Kidney (tissue), 14 donors: ENCODE measurements around the gene HRH1. TPM values are rescaled to one million over a fixed set of nuclear protein-coding genes. Genes with fewer than 3 reads are reported as not detected.

Experiments
- DNase-seq, 5 donors: peaks; one replicate each; pipeline ENCODE4 v3.0.0-alpha.2; 2013 to 2020
- FAIRE-seq: peaks from 2 replicates; lab custom pipeline; 2012; peaks lifted over from hg19 to GRCh38; lab: Jason Lieb, UNC
- H3K27ac ChIP-seq, 2 donors: one replicate each; pipeline ENCODE4 v1.7.0; 2013; ENCODE audit warnings: low read depth in 2 of 2, low read length in 2 of 2, inconsistent platforms in 1 of 2
- H3K27me3 ChIP-seq: one replicate; pipeline ENCODE4 v1.7.1; 2013; ENCODE audit warnings: low read length, inconsistent platforms; ENCODE audit not compliant: control insufficient read depth, insufficient read depth
- H3K36me3 ChIP-seq, 3 donors: one replicate each; pipeline versions ENCODE4 v1.7.0 to v1.7.1; 2013; ENCODE audit warnings: low read length in 3 of 3, control low read depth in 1 of 3, inconsistent platforms in 1 of 3; ENCODE audit not compliant: insufficient read depth in 3 of 3, control insufficient read depth in 2 of 3
- H3K4me1 ChIP-seq, 3 donors: one replicate each; pipeline versions ENCODE4 v1.7.0 to v1.7.1; 2013; ENCODE audit warnings: low read length in 3 of 3, inconsistent platforms in 1 of 3, low read depth in 1 of 3; ENCODE audit not compliant: control insufficient read depth in 2 of 3, insufficient read depth in 2 of 3
- H3K4me3 ChIP-seq, 3 donors: one replicate each; pipeline versions ENCODE4 v1.7.0 to v1.8.1; 2013; ENCODE audit warnings: low read length in 3 of 3, control low read depth in 1 of 3, inconsistent platforms in 1 of 3
- H3K9ac ChIP-seq, 3 donors: one replicate each; pipeline versions ENCODE4 v1.7.0 to v1.7.1; 2013; ENCODE audit warnings: low read length in 3 of 3, control low read depth in 1 of 3, inconsistent platforms in 1 of 3
- H3K9me3 ChIP-seq, 3 donors: one replicate each; pipeline versions ENCODE4 v1.7.0 to v1.7.1; 2013; ENCODE audit warnings: low read length in 3 of 3, control low read depth in 1 of 3, inconsistent platforms in 1 of 3; ENCODE audit not compliant: control insufficient read depth in 2 of 3, insufficient read depth in 1 of 3
- intact Hi-C: fragments of 100-400 bp; cut with DNase I; formaldehyde crosslinking; loops from one replicate; pipeline ENCODE4 v1.11.1; 2022
- polyA plus RNA-seq: library from polyadenylated mRNA; stranded (reverse); fragments of 350-450 nt; fragmentation: Illumina TruSeq; extraction: RNeasy Lipid Tissue Mini Kit (QIAGEN cat#74804); gene quantifications from one replicate; pipeline ENCODE4 v1.2.3, GENCODE V29; 2014; ENCODE audit warnings: low read depth, low replicate concordance; ENCODE audit not compliant: insufficient read depth
- total RNA-seq: library from RNA; stranded (reverse); fragmentation: NEBNext Ultra II Directional; extraction: Animal tissue kit (Norgen Biotek cat#: 25700); gene quantifications from one replicate; pipeline ENCODE4 v1.2.1, GENCODE V29; 2021
- TF ChIP-seq, protein P1 (sequence below): IDR thresholded peaks from 3 replicates; pipeline ENCODE4 v1.5.1; 2012; ENCODE audit warnings: mild to moderate bottlenecking, moderate library complexity, borderline replicate concordance; ENCODE audit not compliant: insufficient read depth; ENCODE audit errors: extremely low read depth
- donor health status: control.
- donor health status: control.
- donor health status: control.
- donor health status: control.
- donor health status: control.
- donor health status: DM: yes; HTN: yes; CAD: no.
- donor health status: Normal renal cell carcinoma (clear cell type).

The HRH1 gene
- total and polyA plus RNA-seq, 2 donors from 2014 or later = 1.9 to 32.3 TPM

DNA sequence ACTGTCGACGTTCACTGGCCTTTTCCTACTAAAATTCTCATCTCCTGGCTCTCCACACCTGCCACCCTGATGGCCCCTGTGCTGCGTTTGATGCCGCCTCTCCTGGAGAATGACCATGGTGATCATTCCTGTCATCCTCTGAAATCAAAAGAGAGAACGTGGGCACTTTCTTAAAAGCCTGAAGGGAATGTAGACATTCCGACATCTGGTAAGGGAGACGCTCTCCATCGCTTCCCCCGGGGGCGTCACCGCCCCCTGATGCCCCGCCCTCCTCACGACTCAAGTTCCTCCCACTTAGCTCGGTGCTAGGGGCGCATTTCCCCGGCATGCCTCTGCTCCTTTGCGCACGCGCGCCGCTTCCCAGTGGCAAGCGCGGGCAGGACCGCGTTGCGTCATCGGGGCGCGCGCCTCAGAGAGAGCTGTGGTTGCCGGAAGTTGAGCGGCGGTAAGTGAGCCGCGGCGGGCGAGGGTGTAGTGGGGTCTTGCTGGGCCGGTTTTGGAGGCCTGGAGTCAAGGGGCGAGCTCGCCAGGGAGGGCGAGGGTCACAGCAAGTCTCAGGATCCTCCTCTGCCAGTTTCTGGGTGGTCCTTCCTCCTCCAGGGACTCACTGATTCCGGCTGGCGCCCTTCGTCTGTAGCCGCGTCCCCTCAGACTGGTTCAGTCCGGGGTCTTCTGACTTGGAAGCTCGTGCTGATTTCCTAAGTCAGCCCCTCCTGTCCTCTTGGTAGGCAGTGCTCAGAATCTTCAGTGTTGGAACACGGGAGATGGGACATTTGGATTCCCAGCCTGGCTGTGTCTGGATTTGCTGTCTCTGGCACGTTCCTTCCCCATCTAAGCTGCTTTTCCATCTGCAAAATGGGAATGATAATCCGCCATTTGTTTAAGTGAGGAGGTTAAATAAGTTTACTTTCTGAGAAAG is 118.0 kb downstream of the HRH1 start, which contains the start of gene ATG7:
Gene ATG7 (plus strand): TSS at position 412 of the 919 bp plus-strand sequence. CDS start 26,299 bp downstream, outside the sequence.
- TF ChIP-seq, protein P1, sequence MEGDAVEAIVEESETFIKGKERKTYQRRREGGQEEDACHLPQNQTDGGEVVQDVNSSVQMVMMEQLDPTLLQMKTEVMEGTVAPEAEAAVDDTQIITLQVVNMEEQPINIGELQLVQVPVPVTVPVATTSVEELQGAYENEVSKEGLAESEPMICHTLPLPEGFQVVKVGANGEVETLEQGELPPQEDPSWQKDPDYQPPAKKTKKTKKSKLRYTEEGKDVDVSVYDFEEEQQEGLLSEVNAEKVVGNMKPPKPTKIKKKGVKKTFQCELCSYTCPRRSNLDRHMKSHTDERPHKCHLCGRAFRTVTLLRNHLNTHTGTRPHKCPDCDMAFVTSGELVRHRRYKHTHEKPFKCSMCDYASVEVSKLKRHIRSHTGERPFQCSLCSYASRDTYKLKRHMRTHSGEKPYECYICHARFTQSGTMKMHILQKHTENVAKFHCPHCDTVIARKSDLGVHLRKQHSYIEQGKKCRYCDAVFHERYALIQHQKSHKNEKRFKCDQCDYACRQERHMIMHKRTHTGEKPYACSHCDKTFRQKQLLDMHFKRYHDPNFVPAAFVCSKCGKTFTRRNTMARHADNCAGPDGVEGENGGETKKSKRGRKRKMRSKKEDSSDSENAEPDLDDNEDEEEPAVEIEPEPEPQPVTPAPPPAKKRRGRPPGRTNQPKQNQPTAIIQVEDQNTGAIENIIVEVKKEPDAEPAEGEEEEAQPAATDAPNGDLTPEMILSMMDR = no peak
- Histone ChIP-seq H3K27ac (peak within 1 kb of the TSS; percentile 67 to 74), H3K4me3 (peak within 1 kb of the TSS; percentile 88 to 100 (median 96)), H3K27me3 (no peaks in the 10 kb centered on the region), H3K4me1 (peaks cover 5 to 12% (median 8%) of the 10 kb centered on the region in 3 donors), H3K9me3 (no peaks in the 10 kb centered on the region), H3K9ac (peak within 1 kb of the TSS; percentile 91 to 99 (median 92)), H3K36me3 (peaks cover 0 to 4% (median 0%) of the 10 kb centered on the region in 3 donors)
- FAIRE-seq (no peak), DNase-seq (peak; percentile 97 to 99 (median 99))
- intact Hi-C loops = no loop called here

DNA sequence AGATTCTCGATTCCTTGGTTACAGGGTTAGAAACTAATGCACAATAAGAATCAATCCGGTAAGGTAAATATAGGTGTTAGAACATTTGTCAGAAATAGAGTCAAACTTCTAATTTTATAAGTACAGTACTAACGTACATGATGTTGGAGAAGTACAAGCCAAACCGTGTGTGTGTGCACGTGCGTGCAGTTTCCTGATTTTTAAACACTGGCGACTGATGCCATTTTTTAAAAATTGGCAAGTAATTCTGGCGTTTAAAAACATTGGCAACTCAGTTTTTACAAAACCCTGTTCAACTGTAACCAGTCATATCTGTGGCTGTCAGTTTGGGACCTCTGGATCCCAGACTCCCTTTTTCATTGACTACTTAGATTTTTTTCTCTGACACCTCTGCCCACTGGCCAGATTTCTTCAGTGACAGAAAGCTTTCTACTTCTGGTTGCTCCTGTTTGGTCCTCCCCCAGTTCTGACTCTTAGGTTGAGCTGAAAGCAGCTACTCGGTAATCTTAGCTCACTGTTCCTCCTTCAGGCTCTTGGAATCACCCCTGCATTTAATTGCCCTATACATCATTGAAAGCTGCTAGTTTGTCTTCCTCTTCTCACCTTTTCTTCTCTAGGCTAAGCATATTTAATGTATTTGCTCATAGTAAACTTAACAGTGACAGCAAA is 118.7 kb downstream of the HRH1 start:
- intact Hi-C loops = no loop called here
- DNase-seq = peak in 1 of 5 donors; percentile 9
- TF ChIP-seq, protein P1 = no peak
- H3K4me3 ChIP-seq = peak overlapping the region; percentile 88 to 100 (median 96)
- no peaks in the 10 kb centered on the region for H3K9me3 ChIP-seq
- H3K9ac ChIP-seq = peak overlapping the region; percentile 91 to 99 (median 92)
- H3K36me3 ChIP-seq = peaks cover 0 to 4% (median 0%) of the 10 kb centered on the region in 3 donors
- no peaks in the 10 kb centered on the region for H3K27me3 ChIP-seq
- H3K4me1 ChIP-seq = peaks cover 5 to 12% (median 8%) of the 10 kb centered on the region in 3 donors
- FAIRE-seq = no peak
- no peak overlapping the region for H3K27ac ChIP-seq

DNA sequence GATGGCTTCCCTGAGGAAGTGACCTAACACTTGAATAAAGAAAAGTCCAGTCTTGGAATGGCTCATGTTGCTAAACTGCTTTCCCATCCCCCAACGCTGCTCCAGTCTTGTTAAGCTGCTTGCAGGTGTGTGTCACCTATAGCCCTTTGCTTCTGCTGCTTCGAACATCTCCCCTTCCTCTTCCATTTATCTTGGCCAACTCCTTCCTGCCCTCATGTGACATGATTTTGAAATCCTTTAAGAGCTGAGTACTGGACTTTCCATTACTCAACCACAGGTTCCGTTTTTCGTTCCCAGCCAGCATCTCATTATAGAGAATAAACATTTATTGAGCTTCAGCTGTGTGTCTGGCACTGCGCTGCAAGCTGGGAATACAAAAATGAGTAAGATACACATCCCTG is 119.6 kb downstream of the HRH1 start:
- Histone ChIP-seq H3K9ac (no peak overlapping the region), H3K4me3 (no peak overlapping the region)
- intact Hi-C loops = no loop called here

More for the DNA sequence above, 119.6 kb downstream of the HRH1 start:
- no peak for FAIRE-seq
- H3K27me3 ChIP-seq = no peaks in the 10 kb centered on the region
- peaks cover 0 to 4% (median 0%) of the 10 kb centered on the region in 3 donors for H3K36me3 ChIP-seq
- H3K9me3 ChIP-seq = no peaks in the 10 kb centered on the region
- DNase-seq = peak in 1 of 5 donors; percentile 12
- TF ChIP-seq, protein P1 = no peak
- peaks cover 5 to 12% (median 8%) of the 10 kb centered on the region in 3 donors for H3K4me1 ChIP-seq
- H3K27ac ChIP-seq = no peak overlapping the region
